Ovary (tissue), 3 donors: ENCODE data around the gene GPR137C.

Experiments used
- CTCF ChIP-seq, 3 donors: fragments of 450-650 bp in 2 of 3; fragments of 200-600 bp in 1 of 3; IDR thresholded peaks; one replicate each; pipeline versions ENCODE4 v1.5.1 to v1.8.0; 2016 to 2022; ENCODE audit warnings: antibody characterized with exemption in 3 of 3, mild to moderate bottlenecking in 1 of 3
- EP300 ChIP-seq: sonication (generic); formaldehyde crosslinking; IDR thresholded peaks from one replicate; pipeline ENCODE4 v1.6.1; 2017; ENCODE audit warnings: antibody characterized with exemption
- POLR2A ChIP-seq: fragments of 450-650 bp; IDR thresholded peaks from one replicate; pipeline ENCODE4 v1.6.1; 2017; ENCODE audit warnings: antibody characterized with exemption, mild to moderate bottlenecking, moderate library complexity
- donor health status: DM: no; HTN: no; CAD: no.

- no peak for TF ChIP-seq POLR2A
- TF ChIP-seq CTCF (IDR thresholded peaks at IDR 0.05) = no peak
- TF ChIP-seq EP300 = no peak
Measured at GRCh38 chr14:52656905-52657304, 104.3 kb downstream of the GPR137C start.
